Nephron progenitor cell (in vitro differentiated cells): ENCODE measurements around the gene CNTNAP5.

Experiments
- DNase-seq: peaks from one replicate; pipeline ENCODE4 v3.0.0; 2021
- H3K27ac Mint-ChIP-seq: 2 replicates; pipeline ENCODE4 v1.8.0; 2021; ENCODE audit warnings: mild to moderate bottlenecking, moderate library complexity, mixed read lengths
- H3K27me3 Mint-ChIP-seq: 2 replicates; pipeline ENCODE4 v1.8.0; 2021; ENCODE audit warnings: mild to moderate bottlenecking, low read depth, mixed read lengths; ENCODE audit not compliant: poor library complexity
- H3K36me3 Mint-ChIP-seq: 2 replicates; pipeline ENCODE4 v1.8.0; 2021; ENCODE audit warnings: low read depth, mixed read lengths
- H3K4me1 Mint-ChIP-seq: 2 replicates; pipeline ENCODE4 v1.8.0; 2021; ENCODE audit warnings: mixed read lengths
- H3K4me3 Mint-ChIP-seq: 2 replicates; pipeline ENCODE4 v1.8.0; 2021; ENCODE audit warnings: mild to moderate bottlenecking, moderate library complexity, mixed read lengths
- H3K9me3 Mint-ChIP-seq: 2 replicates; pipeline ENCODE4 v1.8.0; 2021; ENCODE audit warnings: mild to moderate bottlenecking, moderate library complexity, mixed read lengths
- TF ChIP-seq, protein P1 (sequence below): fragments of 200-600 bp; sonication (generic); IDR thresholded peaks from 2 replicates; pipeline ENCODE4 v1.5.0; 2021; ENCODE audit warnings: antibody characterized with exemption

CNTNAP5 gene

DNA sequence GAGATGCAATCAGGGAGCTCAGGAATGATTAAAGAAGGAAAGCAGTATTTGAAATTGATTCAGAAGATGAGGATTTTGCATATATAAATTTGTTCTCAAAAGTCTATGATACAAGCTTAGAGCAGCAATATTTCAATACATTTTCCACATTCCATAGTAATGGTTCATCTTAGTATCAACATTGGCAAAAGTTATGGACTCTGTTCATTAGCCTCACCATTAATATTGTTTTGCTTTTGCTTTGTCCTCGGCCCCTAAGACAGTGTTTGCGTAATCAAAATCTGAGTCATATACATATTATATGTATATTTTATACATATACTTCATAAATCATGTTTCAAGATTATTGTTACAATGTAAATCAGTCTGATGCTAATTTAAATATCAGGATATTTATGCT lies 176.6 kb downstream of the CNTNAP5 start:
- no peak for DNase-seq
- Mint-ChIP-seq H3K4me3 (no peak overlapping the region), H3K9me3 (peaks cover 11% of the 10 kb centered on the region), H3K27me3 (peaks cover 2% of the 10 kb centered on the region), H3K27ac (no peak overlapping the region), H3K4me1 (no peaks in the 10 kb centered on the region), H3K36me3 (no peaks in the 10 kb centered on the region)
- TF ChIP-seq, protein P1, sequence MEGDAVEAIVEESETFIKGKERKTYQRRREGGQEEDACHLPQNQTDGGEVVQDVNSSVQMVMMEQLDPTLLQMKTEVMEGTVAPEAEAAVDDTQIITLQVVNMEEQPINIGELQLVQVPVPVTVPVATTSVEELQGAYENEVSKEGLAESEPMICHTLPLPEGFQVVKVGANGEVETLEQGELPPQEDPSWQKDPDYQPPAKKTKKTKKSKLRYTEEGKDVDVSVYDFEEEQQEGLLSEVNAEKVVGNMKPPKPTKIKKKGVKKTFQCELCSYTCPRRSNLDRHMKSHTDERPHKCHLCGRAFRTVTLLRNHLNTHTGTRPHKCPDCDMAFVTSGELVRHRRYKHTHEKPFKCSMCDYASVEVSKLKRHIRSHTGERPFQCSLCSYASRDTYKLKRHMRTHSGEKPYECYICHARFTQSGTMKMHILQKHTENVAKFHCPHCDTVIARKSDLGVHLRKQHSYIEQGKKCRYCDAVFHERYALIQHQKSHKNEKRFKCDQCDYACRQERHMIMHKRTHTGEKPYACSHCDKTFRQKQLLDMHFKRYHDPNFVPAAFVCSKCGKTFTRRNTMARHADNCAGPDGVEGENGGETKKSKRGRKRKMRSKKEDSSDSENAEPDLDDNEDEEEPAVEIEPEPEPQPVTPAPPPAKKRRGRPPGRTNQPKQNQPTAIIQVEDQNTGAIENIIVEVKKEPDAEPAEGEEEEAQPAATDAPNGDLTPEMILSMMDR: no peak

DNA sequence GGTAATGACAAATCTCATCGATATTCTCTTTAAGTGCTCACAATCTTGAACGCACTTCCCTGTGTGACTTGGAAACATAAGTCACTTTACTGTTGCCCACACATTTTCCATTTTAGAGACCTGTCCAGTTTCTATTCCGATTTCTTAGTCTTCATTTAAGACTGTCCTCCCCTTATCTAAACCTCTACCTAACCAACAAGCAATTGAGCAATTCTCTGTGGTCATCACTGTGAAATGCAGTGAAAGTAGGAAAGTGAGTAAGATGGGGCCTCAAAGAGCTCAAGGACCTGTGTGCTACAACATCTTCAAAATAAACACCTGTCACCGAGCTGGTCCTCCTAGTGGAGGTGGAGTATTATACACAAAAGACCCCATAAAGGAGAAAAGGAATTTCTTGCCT lies 184.4 kb downstream of the CNTNAP5 start:
- no peak for DNase-seq
- H3K9me3 Mint-ChIP-seq: peaks cover 8% of the 10 kb centered on the region
- no peaks in the 10 kb centered on the region for H3K36me3 Mint-ChIP-seq
- H3K27ac Mint-ChIP-seq: no peak overlapping the region
- no peaks in the 10 kb centered on the region for H3K27me3 Mint-ChIP-seq
- TF ChIP-seq, protein P1: no peak
- H3K4me1 Mint-ChIP-seq: no peaks in the 10 kb centered on the region
- no peak overlapping the region for H3K4me3 Mint-ChIP-seq

DNA sequence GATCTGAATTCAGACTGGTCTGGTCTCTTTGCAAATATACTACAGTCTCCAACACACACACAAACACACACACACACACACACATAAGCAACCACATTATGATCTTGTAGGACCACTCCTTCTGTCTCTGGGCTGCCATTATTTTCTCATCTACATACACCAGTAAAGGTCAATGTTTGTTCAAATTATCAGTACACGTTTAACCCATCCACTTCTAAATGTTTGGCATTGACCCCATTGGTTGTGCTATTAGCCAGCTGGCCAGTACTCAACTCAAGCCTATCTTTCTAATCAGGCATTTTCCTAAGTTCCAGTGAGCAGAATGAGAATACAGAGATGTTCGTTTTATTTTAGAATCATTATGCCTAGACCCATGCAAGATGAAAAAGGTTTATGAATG lies 186.4 kb downstream of the CNTNAP5 start:
- no peak for DNase-seq
- Mint-ChIP-seq H3K36me3 (no peaks in the 10 kb centered on the region), H3K27ac (no peak overlapping the region), H3K4me1 (no peaks in the 10 kb centered on the region), H3K27me3 (no peaks in the 10 kb centered on the region), H3K9me3 (no peaks in the 10 kb centered on the region), H3K4me3 (no peak overlapping the region)
- TF ChIP-seq, protein P1: no peak

DNA sequence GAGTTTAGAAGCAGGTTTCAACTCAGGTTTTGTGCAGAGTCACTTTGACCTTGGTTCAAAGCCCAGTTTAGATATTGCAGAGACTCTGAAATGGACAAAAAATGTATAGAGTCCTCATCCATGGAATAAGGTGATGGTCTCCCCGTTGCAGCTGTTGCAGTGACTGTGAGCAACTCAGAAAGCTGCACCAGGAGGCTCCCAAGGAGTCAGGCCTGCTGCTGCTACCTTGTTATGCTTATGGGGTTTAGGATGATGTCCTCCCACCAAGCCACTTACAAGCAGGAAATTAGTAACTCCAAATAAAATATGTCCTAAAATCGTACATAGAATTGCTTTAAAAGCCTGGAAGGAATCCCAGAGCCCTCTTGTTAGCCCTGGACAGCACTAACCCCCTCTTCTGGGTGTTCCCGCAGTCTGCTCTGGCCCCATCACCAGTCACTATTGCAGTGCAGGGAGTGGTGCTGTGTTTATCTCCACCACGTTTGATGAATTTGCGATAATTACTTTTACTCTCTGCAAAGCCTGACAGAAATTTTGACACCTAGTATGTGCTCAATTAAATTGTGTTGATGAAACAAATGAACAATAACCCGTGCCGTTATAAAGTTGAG lies 189.0 kb downstream of the CNTNAP5 start:
- no peaks in the 10 kb centered on the region for H3K4me1 Mint-ChIP-seq
- TF ChIP-seq, protein P1: no peak
- H3K36me3 Mint-ChIP-seq: no peaks in the 10 kb centered on the region
- H3K27ac Mint-ChIP-seq: no peak overlapping the region
- H3K27me3 Mint-ChIP-seq: no peaks in the 10 kb centered on the region
- no peaks in the 10 kb centered on the region for H3K9me3 Mint-ChIP-seq
- no peak for DNase-seq
- no peak overlapping the region for H3K4me3 Mint-ChIP-seq

DNA sequence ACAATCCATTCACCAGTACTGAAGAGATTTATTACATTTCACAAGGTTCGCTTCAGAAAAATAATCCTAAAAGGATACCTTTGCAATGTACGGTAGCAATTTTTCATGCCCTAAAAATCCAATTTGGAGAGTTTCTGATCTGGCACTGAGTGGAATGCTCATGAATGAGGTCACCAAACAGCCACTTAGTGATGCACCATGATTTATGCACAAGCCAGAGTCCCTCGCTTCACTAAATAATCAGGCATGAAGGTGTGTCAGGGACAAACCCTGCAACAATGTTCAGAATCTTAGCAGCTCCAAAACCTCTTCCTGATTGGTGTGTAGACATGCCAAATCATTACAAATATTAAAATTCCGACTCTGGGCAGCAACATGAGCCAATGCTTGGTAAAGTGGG lies 221.1 kb downstream of the CNTNAP5 start:
- Mint-ChIP-seq H3K27me3 (peaks cover 3% of the 10 kb centered on the region), H3K4me3 (no peak overlapping the region), H3K36me3 (no peaks in the 10 kb centered on the region), H3K27ac (no peak overlapping the region), H3K9me3 (no peaks in the 10 kb centered on the region), H3K4me1 (peaks cover 6% of the 10 kb centered on the region)
- TF ChIP-seq, protein P1: no peak
- no peak for DNase-seq

DNA sequence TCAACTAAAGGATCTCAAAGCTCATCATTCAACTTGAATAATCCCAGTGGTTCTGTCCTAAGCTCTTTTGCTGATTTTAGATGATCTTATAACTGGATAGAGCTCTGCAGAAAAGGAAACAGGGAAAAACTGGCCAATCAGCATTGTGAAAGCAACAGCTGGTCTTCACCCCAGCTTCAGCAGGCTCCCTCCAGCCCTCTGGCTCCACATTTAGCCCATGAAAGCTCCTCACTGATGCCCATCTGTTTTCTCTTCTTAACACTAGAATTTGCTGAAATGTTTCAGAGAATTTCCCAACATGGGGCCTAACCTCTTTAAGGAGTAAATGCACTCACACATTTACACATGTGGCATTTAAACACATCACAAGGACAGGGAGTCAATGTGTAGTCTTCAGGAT lies 223.3 kb downstream of the CNTNAP5 start:
- TF ChIP-seq, protein P1: no peak
- Mint-ChIP-seq H3K27me3 (peaks cover 5% of the 10 kb centered on the region), H3K36me3 (no peaks in the 10 kb centered on the region), H3K9me3 (no peaks in the 10 kb centered on the region), H3K4me3 (no peak overlapping the region), H3K4me1 (peaks cover 6% of the 10 kb centered on the region), H3K27ac (no peak overlapping the region)
- DNase-seq: no peak
